Measurements from ENCODE around the gene NSUN6.
A peak's percentile ranks its signal among the peaks of the same experiment; 100 is the strongest.

Gene NSUN6, protein sequence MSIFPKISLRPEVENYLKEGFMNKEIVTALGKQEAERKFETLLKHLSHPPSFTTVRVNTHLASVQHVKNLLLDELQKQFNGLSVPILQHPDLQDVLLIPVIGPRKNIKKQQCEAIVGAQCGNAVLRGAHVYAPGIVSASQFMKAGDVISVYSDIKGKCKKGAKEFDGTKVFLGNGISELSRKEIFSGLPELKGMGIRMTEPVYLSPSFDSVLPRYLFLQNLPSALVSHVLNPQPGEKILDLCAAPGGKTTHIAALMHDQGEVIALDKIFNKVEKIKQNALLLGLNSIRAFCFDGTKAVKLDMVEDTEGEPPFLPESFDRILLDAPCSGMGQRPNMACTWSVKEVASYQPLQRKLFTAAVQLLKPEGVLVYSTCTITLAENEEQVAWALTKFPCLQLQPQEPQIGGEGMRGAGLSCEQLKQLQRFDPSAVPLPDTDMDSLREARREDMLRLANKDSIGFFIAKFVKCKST

DNA sequence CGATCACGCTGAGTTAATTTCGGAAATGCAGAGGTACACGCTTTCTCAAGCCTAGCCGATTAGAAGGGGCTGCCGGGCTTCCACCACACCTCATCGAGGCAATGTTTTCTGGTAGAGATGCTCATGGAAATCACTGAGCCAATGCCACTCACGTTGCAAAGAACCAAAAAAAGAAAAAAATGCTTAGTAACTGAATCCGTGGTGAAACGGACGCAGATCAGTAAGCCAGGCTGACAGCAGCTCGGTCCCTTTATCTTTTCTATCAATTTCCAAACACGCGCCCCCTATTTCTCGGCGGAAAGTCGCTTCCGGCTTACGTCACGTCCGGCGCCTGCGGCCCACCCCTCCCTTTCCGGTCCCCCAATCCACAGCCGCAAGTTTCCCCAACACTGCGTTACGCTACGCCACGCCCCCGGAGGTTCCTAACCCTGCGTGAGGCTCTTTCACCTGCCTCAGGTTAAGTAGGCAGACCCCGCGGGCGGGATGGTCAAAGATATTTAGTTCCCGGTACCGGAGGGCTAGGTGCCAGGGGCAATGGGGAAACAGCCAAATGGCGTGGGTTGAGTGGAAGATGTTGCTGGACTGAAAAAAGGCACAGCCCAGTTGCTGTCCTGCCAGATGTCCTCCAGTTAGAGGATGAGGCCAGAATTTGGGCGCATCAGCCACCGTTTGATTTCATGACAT, at the start of gene NSUN6:
Gene NSUN6, minus strand, starts transcription at position 264 of the 684 bp plus-strand sequence. CDS start 384 bp downstream, outside the sequence.
- Histone ChIP-seq H3K4me1 (ENCODE audit: control insufficient read depth, insufficient read depth, low read length) (peaks cover 3% of the 10 kb centered on the region), H3K36me3 (ENCODE audit: control insufficient read depth, insufficient read depth, low read length) (no peaks in the 10 kb centered on the region), H3K27me3 (ENCODE audit: control insufficient read depth, insufficient read depth, low read length) (no peaks in the 10 kb centered on the region), H3K4me3 (ENCODE audit: low read length) (peak within 1 kb of the TSS; percentile 86), H3K27ac (ENCODE audit: low read depth, low read length) (peak within 1 kb of the TSS; percentile 77), H3K9ac (ENCODE audit: low read length) (peak within 1 kb of the TSS; percentile 75)

DNA sequence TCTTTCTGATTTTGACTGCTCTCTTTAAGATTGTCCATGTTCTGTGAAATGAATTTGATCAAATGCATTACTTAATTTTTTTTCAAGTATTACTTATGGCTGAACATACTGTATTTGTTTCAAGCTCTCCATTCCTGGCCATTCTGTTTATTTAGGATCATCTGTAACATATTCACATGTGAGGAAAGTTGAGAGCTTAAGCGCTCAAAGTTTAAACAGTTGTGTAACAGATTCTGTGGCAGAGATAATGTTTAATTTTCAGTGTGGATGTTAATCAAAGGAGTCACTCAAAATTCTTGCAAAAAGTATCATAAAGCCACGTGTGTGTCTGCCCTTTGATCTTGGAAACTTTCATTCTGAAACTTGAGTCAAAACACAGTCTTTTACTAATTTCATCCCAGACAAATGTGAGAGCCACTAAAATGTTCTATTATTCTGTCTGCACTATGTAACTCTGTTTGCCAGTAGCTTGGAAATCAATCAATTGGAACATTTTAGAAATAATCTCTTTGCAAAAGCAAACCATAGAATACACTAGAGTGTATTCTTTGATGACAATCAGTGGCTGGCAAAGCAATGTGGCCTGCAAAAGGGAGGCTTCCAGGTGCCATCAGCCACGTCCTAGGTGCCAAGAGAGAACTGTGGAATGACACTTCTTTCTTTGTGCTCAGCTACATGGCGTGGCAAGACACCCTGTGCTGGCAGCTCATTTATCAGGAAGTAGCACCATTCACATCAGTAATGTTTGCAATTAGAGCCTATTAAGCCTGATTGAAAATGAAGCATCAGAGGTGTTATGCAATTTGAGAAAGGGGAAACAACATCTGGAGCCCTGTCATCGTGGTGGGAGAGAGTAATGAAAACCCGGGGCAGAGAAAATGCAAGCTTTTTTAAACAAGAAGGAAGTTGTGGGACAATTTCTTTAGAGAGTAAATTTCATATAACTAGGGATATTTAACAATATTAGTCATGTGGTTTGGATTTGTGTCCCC, 48.8 kb upstream of the NSUN6 start:
- no peaks in the 10 kb centered on the region for H3K4me1 ChIP-seq (ENCODE audit: control insufficient read depth, insufficient read depth, low read length)
- no peaks in the 10 kb centered on the region for H3K27me3 ChIP-seq (ENCODE audit: control insufficient read depth, insufficient read depth, low read length)
- no peak overlapping the region for H3K27ac ChIP-seq (ENCODE audit: low read depth, low read length)
- H3K9ac ChIP-seq (ENCODE audit: low read length) = no peak overlapping the region
- H3K36me3 ChIP-seq (ENCODE audit: control insufficient read depth, insufficient read depth, low read length) = no peaks in the 10 kb centered on the region
- no peak overlapping the region for H3K4me3 ChIP-seq (ENCODE audit: low read length)

DNA sequence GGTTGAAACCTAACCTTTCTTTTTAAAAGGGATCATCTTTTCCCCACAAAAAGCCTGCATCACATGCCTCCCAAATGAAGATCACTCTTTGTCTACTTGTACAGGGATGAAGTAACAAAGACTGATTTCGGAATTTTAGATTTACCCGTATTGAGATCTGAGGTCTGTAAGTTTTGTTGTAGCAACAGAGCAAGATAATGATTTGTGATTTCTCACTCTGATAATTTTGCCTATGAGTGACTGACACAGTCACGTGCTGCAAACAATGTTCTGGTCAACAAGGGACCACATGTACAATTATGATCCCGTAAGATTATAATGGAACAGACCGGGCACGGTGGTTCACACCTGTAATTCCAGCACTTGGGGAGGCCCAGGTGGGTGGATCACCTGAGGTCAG, 39.2 kb upstream of the NSUN6 start:
- H3K9ac ChIP-seq (ENCODE audit: low read length) = no peak overlapping the region
- no peaks in the 10 kb centered on the region for H3K36me3 ChIP-seq (ENCODE audit: control insufficient read depth, insufficient read depth, low read length)
- no peak overlapping the region for H3K4me3 ChIP-seq (ENCODE audit: low read length)
- no peak overlapping the region for H3K27ac ChIP-seq (ENCODE audit: low read depth, low read length)
- no peaks in the 10 kb centered on the region for H3K4me1 ChIP-seq (ENCODE audit: control insufficient read depth, insufficient read depth, low read length)
- H3K27me3 ChIP-seq (ENCODE audit: control insufficient read depth, insufficient read depth, low read length) = no peaks in the 10 kb centered on the region

DNA sequence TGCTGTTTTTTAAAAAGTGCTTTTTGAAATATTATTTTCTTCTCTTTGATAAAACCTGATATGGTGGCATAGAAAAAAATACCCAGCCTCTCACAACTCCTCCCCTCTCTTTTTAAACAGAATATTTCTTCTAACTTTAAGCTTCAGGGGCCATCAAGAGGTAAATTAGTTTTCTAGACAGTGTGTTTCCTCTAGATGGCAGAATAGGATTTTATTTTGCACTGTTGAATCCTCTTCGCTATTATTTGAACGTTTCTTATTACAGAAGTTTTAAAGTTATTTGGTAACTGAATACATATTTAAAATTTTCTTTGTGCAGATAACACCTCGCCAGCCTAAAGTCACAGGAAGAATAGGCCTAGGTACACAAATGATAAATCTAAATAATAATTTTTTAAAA, 38.1 kb upstream of the NSUN6 start:
- Histone ChIP-seq H3K27me3 (ENCODE audit: control insufficient read depth, insufficient read depth, low read length) (no peaks in the 10 kb centered on the region), H3K36me3 (ENCODE audit: control insufficient read depth, insufficient read depth, low read length) (no peaks in the 10 kb centered on the region), H3K4me3 (ENCODE audit: low read length) (no peak overlapping the region), H3K27ac (ENCODE audit: low read depth, low read length) (no peak overlapping the region), H3K4me1 (ENCODE audit: control insufficient read depth, insufficient read depth, low read length) (no peaks in the 10 kb centered on the region), H3K9ac (ENCODE audit: low read length) (no peak overlapping the region)

DNA sequence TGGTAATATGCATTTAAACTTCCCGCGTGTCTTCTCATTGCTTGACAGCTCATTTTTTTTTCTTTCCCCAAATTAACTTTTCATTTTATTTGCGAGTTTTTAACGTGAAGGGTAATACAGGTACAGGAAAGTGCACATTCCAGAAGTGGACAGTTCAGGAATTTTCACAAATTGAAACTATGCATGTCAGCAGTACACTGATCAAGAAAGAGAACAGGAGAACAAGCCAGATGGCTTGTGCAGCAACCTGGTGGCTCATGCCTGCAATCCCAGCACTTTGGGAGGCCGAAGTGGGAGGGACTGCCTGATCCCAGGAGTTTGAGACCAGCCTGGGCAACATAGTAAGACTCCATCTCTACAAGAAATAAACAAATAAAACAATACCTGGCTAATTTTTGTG, 36.3 kb upstream of the NSUN6 start:
- Histone ChIP-seq H3K4me3 (ENCODE audit: low read length) (no peak overlapping the region), H3K9ac (ENCODE audit: low read length) (no peak overlapping the region), H3K36me3 (ENCODE audit: control insufficient read depth, insufficient read depth, low read length) (no peaks in the 10 kb centered on the region), H3K27me3 (ENCODE audit: control insufficient read depth, insufficient read depth, low read length) (no peaks in the 10 kb centered on the region), H3K4me1 (ENCODE audit: control insufficient read depth, insufficient read depth, low read length) (no peaks in the 10 kb centered on the region), H3K27ac (ENCODE audit: low read depth, low read length) (no peak overlapping the region)

DNA sequence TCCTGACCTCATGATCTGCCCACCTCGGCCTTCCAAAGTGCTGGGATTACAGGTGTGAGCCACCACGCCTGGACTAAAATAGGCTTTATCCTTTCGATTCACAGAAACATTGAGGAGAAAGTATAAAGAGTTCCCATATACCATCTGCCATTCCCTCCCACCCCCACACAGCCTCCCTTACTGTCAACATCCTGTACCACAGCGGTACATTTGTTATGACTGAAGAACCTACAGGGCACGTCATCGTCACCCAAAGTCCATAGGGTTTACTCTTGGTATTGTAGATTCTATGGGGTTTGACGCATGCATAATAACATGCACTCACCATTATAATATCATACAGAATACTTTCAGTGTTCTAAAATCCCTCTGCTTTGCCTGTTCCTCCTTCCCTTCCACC, 35.8 kb upstream of the NSUN6 start:
- H3K9ac ChIP-seq (ENCODE audit: low read length) = no peak overlapping the region
- no peak overlapping the region for H3K27ac ChIP-seq (ENCODE audit: low read depth, low read length)
- no peaks in the 10 kb centered on the region for H3K36me3 ChIP-seq (ENCODE audit: control insufficient read depth, insufficient read depth, low read length)
- no peak overlapping the region for H3K4me3 ChIP-seq (ENCODE audit: low read length)
- H3K27me3 ChIP-seq (ENCODE audit: control insufficient read depth, insufficient read depth, low read length) = no peaks in the 10 kb centered on the region
- no peaks in the 10 kb centered on the region for H3K4me1 ChIP-seq (ENCODE audit: control insufficient read depth, insufficient read depth, low read length)

DNA sequence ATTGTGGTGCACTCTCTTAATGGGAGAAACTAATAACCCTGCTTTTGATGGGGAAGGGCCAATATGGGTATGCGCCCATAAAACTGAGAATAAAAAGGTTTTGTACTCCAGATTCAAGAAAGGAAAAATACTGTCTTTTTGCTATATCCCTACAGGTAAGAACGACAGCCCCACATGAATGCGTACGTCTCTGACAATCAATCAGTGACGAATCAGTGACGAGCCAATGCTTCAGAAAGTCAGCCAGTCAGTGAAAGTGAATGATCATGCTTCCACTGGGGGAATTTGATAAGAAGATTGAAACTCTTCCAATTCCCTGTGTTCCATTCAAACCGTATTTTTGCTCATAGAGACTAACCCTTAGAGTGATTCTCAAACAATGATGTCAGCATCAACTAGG, 34.2 kb upstream of the NSUN6 start:
- H3K27ac ChIP-seq (ENCODE audit: low read depth, low read length) = no peak overlapping the region
- H3K9ac ChIP-seq (ENCODE audit: low read length) = no peak overlapping the region
- no peaks in the 10 kb centered on the region for H3K36me3 ChIP-seq (ENCODE audit: control insufficient read depth, insufficient read depth, low read length)
- H3K4me3 ChIP-seq (ENCODE audit: low read length) = no peak overlapping the region
- H3K27me3 ChIP-seq (ENCODE audit: control insufficient read depth, insufficient read depth, low read length) = no peaks in the 10 kb centered on the region
- H3K4me1 ChIP-seq (ENCODE audit: control insufficient read depth, insufficient read depth, low read length) = no peaks in the 10 kb centered on the region

DNA sequence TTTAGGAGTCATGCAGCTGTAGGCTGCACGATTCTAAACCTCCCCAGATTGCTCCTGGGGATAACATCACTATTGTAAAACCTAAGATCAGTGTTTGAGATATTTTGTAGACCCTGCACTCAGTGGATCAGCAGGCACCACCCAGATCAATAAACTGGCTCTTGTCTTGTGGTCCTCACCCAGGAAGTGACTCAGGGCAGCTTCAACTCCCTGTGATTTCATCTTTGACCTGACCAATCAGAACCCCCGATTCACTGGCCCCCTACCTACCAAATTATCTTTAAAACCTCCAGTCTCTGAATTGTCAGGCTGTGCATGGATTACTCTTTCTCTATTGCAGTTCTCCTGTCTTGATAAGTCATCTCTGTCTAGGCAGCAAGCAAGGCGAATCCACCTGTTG, 33.6 kb upstream of the NSUN6 start:
- no peaks in the 10 kb centered on the region for H3K27me3 ChIP-seq (ENCODE audit: control insufficient read depth, insufficient read depth, low read length)
- no peak overlapping the region for H3K27ac ChIP-seq (ENCODE audit: low read depth, low read length)

DNA sequence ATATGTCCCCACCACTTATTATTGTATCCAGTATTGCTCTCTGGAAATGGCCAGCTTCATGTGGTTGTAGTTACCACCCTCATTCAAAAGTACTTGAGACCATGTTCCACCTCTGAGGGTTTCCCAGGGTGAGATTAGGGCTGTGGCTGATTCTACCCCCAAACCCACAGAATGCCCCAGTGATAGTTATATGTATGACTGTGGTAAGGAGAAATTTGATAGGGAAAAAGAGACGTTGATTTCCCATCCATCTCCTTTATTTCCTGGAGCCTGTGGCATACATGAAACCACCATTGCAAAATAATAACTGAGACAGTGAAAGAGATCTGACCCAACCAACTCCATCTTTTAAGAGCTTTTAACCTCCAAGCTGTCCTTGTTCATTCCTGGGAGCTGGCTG, 33.0 kb upstream of the NSUN6 start:
- Histone ChIP-seq H3K27ac (ENCODE audit: low read depth, low read length) (no peak overlapping the region), H3K27me3 (ENCODE audit: control insufficient read depth, insufficient read depth, low read length) (no peaks in the 10 kb centered on the region), H3K36me3 (ENCODE audit: control insufficient read depth, insufficient read depth, low read length) (no peaks in the 10 kb centered on the region), H3K9ac (ENCODE audit: low read length) (no peak overlapping the region), H3K4me1 (ENCODE audit: control insufficient read depth, insufficient read depth, low read length) (no peaks in the 10 kb centered on the region), H3K4me3 (ENCODE audit: low read length) (no peak overlapping the region)

More for the DNA sequence above, 33.6 kb upstream of the NSUN6 start:
- Histone ChIP-seq H3K4me1 (ENCODE audit: control insufficient read depth, insufficient read depth, low read length) (no peaks in the 10 kb centered on the region), H3K4me3 (ENCODE audit: low read length) (no peak overlapping the region), H3K9ac (ENCODE audit: low read length) (no peak overlapping the region), H3K36me3 (ENCODE audit: control insufficient read depth, insufficient read depth, low read length) (no peaks in the 10 kb centered on the region)

DNA sequence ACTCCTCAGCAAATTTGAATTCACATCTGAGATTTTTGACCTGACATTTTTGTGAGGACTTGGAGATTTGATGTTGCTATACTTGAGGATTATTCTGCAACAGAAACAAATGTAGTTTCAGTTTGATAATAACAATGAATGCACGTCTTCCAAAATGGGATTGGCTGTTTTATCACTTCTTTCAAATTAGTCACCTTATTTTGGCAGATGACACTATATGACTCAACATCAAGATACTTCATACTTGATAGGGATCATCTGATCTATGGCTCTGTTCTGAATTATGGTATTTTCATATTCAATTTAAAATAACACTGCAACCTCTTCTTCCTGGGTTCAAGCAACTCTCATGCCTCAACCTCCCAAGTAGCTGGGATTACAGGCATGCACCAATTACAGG, 32.0 kb upstream of the NSUN6 start:
- Histone ChIP-seq H3K9ac (ENCODE audit: low read length) (no peak overlapping the region), H3K27ac (ENCODE audit: low read depth, low read length) (no peak overlapping the region), H3K4me1 (ENCODE audit: control insufficient read depth, insufficient read depth, low read length) (no peaks in the 10 kb centered on the region), H3K27me3 (ENCODE audit: control insufficient read depth, insufficient read depth, low read length) (no peaks in the 10 kb centered on the region), H3K36me3 (ENCODE audit: control insufficient read depth, insufficient read depth, low read length) (no peaks in the 10 kb centered on the region), H3K4me3 (ENCODE audit: low read length) (no peak overlapping the region)

DNA sequence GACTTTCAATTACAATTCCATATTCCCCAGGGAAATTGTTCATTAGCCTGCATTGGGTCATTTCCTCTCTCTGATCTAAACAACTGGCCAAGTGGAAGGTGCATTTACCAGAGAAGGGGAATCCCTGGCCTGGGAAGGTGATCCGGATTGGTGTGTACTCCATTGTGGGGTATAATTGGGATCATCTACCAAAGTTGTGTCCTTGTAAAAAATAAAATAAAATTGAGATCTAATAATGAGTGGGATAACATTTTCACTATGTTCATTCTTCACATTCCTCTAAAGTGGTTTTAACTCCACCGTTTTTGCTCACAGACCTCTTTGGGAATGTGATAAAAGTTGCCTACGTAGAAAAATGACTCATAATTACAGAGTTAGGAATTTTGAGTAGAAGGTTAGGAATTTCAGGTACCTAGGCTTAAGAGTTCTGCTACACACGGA, 30.6 kb upstream of the NSUN6 start:
- Histone ChIP-seq H3K4me1 (ENCODE audit: control insufficient read depth, insufficient read depth, low read length) (no peaks in the 10 kb centered on the region), H3K4me3 (ENCODE audit: low read length) (no peak overlapping the region), H3K27me3 (ENCODE audit: control insufficient read depth, insufficient read depth, low read length) (no peaks in the 10 kb centered on the region), H3K36me3 (ENCODE audit: control insufficient read depth, insufficient read depth, low read length) (no peaks in the 10 kb centered on the region), H3K27ac (ENCODE audit: low read depth, low read length) (no peak overlapping the region), H3K9ac (ENCODE audit: low read length) (no peak overlapping the region)

DNA sequence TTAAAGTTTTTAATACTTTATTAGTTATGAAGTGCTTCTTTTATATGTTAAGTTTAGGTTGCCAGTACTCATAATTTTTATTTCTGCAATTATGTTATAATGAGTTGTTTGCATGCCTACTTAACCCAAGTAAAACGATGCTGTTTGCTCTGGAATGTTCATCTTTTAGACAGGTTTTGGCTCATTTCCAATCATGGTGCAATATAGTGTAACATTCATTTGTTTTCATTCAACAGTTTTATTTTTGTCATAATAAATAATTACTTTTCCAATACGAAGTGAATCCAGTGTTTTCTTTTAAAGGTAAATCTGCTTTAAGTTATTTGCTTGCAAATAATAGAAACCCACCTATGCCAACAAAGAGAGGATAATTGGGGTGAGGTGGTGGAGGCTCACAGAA, 30.0 kb upstream of the NSUN6 start:
- H3K4me3 ChIP-seq (ENCODE audit: low read length) = no peak overlapping the region
- no peak overlapping the region for H3K27ac ChIP-seq (ENCODE audit: low read depth, low read length)
- H3K9ac ChIP-seq (ENCODE audit: low read length) = no peak overlapping the region
- H3K36me3 ChIP-seq (ENCODE audit: control insufficient read depth, insufficient read depth, low read length) = no peaks in the 10 kb centered on the region
- H3K4me1 ChIP-seq (ENCODE audit: control insufficient read depth, insufficient read depth, low read length) = no peaks in the 10 kb centered on the region
- H3K27me3 ChIP-seq (ENCODE audit: control insufficient read depth, insufficient read depth, low read length) = no peaks in the 10 kb centered on the region

All from rectal smooth muscle tissue (tissue), 1 donor.